H1 (cell line): ENCODE data around the gene AREG. TPM values are rescaled to one million over a fixed set of nuclear protein-coding genes. Genes with fewer than 3 reads are reported as not detected.

Experiments used
- CTCF ChIA-PET: fragments of 300-600 bp; sonication (Branson Sonifier 250); formaldehyde crosslinking; loops from one replicate; lab custom pipeline; 2021; ENCODE audit not compliant: partially characterized antibody; lab: Charles Lee
- POLR2A ChIA-PET: fragments of 300-600 bp; sonication (Branson Sonifier 250); formaldehyde crosslinking; loops from one replicate; lab custom pipeline; 2021; ENCODE audit warnings: inconsistent platforms; ENCODE audit not compliant: partially characterized antibody; lab: Charles Lee
- DNase-seq, 2 experiments: peaks; one replicate each; pipeline versions ENCODE4 v3.0.0 to v3.0.0-alpha.2; 2010 to 2022; ENCODE audit warnings: low spot score in 2 of 2, low read depth in 1 of 2, mixed read lengths in 1 of 2
- FAIRE-seq: peaks from 2 replicates; lab custom pipeline; 2011; peaks lifted over from hg19 to GRCh38; lab: Jason Lieb, UNC
- H2AFZ ChIP-seq: 2 replicates; pipeline ENCODE4 v1.8.1; 2012; ENCODE audit warnings: low read length, inconsistent platforms
- H2AK5ac ChIP-seq: 2 replicates; pipeline ENCODE4 v1.6.1; 2013; ENCODE audit warnings: low read depth, low read length
- H2BK120ac ChIP-seq: replicated peaks from 2 replicates; pipeline ENCODE3; 2013; ENCODE audit warnings: low read depth, low read length, inconsistent platforms
- H2BK12ac ChIP-seq: 2 replicates; pipeline ENCODE4 v1.6.1; 2013; ENCODE audit warnings: low read depth, low read length
- H2BK15ac ChIP-seq: 2 replicates; pipeline ENCODE4 v1.6.1; 2013; ENCODE audit warnings: low read length
- H2BK20ac ChIP-seq: 2 replicates; pipeline ENCODE4 v1.6.1; 2013; ENCODE audit warnings: low read length
- H2BK5ac ChIP-seq: 2 replicates; pipeline ENCODE4 v1.6.1; 2013; ENCODE audit warnings: low read depth, low read length
- H3K14ac ChIP-seq: 2 replicates; pipeline ENCODE4 v1.6.1; 2013; ENCODE audit warnings: inconsistent platforms; ENCODE audit not compliant: insufficient read length
- H3K18ac ChIP-seq: 2 replicates; pipeline ENCODE4 v1.6.1; 2013; ENCODE audit warnings: low read length; ENCODE audit errors: extremely low read depth
- H3K23ac ChIP-seq: 2 replicates; pipeline ENCODE4 v1.6.1; 2013; ENCODE audit warnings: inconsistent platforms; ENCODE audit not compliant: insufficient read length
- H3K23me2 ChIP-seq: 2 replicates; pipeline ENCODE4 v1.6.1; 2013; ENCODE audit warnings: low read depth, low read length
- H3K27ac ChIP-seq: 2 replicates; pipeline ENCODE4 v1.6.1; 2011; ENCODE audit warnings: low read depth, low read length, inconsistent platforms
- H3K27me3 ChIP-seq, 4 experiments: replicated peaks in 1 of 4; 1 replicate in 1 of 4; 2 replicates in 3 of 4; pipeline versions ENCODE4 v1.6.1 to v1.8.1; 2011 to 2013; ENCODE audit warnings: low read length in 3 of 4, mild to moderate bottlenecking in 3 of 4, inconsistent platforms in 2 of 4, mixed read lengths in 2 of 4, moderate library complexity in 1 of 4; ENCODE audit not compliant: control insufficient read depth in 3 of 4, insufficient read depth in 3 of 4; ENCODE audit errors: extremely low read depth in 1 of 4
- H3K36me3 ChIP-seq, 4 experiments: 2 replicates each; pipeline versions ENCODE4 v1.6.1 to v1.8.1; 2011 to 2013; ENCODE audit warnings: mild to moderate bottlenecking in 4 of 4, low read length in 3 of 4, moderate library complexity in 2 of 4, control low read depth in 1 of 4, inconsistent platforms in 1 of 4; ENCODE audit not compliant: insufficient read depth in 4 of 4, control insufficient read depth in 2 of 4
- H3K4ac ChIP-seq: replicated peaks from 2 replicates; pipeline ENCODE3; 2013; ENCODE audit warnings: low read length, low read depth, mixed read lengths, inconsistent platforms; ENCODE audit not compliant: insufficient read length
- H3K4me1 ChIP-seq, 4 experiments: replicated peaks in 1 of 4; 1 replicate in 1 of 4; 2 replicates in 3 of 4; pipeline versions ENCODE4 v1.6.1 to v1.8.1; 2011 to 2013; ENCODE audit warnings: low read length in 3 of 4, inconsistent platforms in 2 of 4, mixed read lengths in 1 of 4; ENCODE audit not compliant: insufficient read depth in 4 of 4, control insufficient read depth in 3 of 4
- H3K4me2 ChIP-seq, 2 experiments: 2 replicates each; pipeline versions ENCODE4 v1.6.1 to v1.8.1; 2011 to 2013; ENCODE audit warnings: low read depth in 2 of 2, low read length in 2 of 2, control low read depth in 1 of 2, inconsistent platforms in 1 of 2, mild to moderate bottlenecking in 1 of 2; ENCODE audit not compliant: insufficient read depth in 1 of 2
- H3K4me3 ChIP-seq, 4 experiments: fragments of 200-600, 300-600 bp in 1 of 4; sonication (generic), shearing (Covaris generic), sonication (Bioruptor Twin) in 1 of 4; 2 replicates each; pipeline versions ENCODE4 v1.5.1 to v1.8.1; 2011 to 2016; ENCODE audit warnings: low read length in 4 of 4, low read depth in 3 of 4, control low read depth in 2 of 4, inconsistent platforms in 2 of 4, mild to moderate bottlenecking in 2 of 4, mixed read lengths in 1 of 4, moderate library complexity in 1 of 4; ENCODE audit not compliant: insufficient read depth in 2 of 4; ENCODE audit errors: extremely low read depth in 1 of 4
- H3K56ac ChIP-seq: replicated peaks from 2 replicates; pipeline ENCODE3; 2013; ENCODE audit warnings: low read depth, mild to moderate bottlenecking, mixed read lengths, low read length, inconsistent platforms; ENCODE audit not compliant: insufficient read length
- H3K79me1 ChIP-seq: 2 replicates; pipeline ENCODE4 v1.6.1; 2013; ENCODE audit warnings: low read depth, low read length, control low read depth
- H3K79me2 ChIP-seq, 2 experiments: 2 replicates each; pipeline versions ENCODE4 v1.6.1 to v1.8.1; 2012 to 2013; ENCODE audit warnings: low read length in 2 of 2, mild to moderate bottlenecking in 2 of 2, inconsistent platforms in 1 of 2; ENCODE audit not compliant: insufficient read depth in 2 of 2, control insufficient read depth in 1 of 2
- H3K9ac ChIP-seq, 4 experiments: replicated peaks in 1 of 4; 1 replicate in 1 of 4; 2 replicates in 3 of 4; pipeline versions ENCODE4 v1.6.1 to v1.8.1; 2011 to 2013; ENCODE audit warnings: low read depth in 3 of 4, low read length in 3 of 4, control low read depth in 2 of 4, mild to moderate bottlenecking in 2 of 4, moderate library complexity in 2 of 4, inconsistent platforms in 1 of 4; ENCODE audit errors: extremely low read depth in 1 of 4
- H3K9me3 ChIP-seq, 2 experiments: 2 replicates each; pipeline versions ENCODE4 v1.6.1 to v1.8.1; 2012 to 2013; ENCODE audit warnings: mild to moderate bottlenecking in 2 of 2, moderate library complexity in 2 of 2, control low read depth in 1 of 2, inconsistent platforms in 1 of 2, low read depth in 1 of 2, low read length in 1 of 2, mixed read lengths in 1 of 2; ENCODE audit not compliant: insufficient read depth in 2 of 2
- H4K20me1 ChIP-seq, 2 experiments: replicated peaks in 1 of 2; 2 replicates each; pipeline versions ENCODE3 to v1.8.1; 2011 to 2013; ENCODE audit warnings: inconsistent platforms in 2 of 2, low read length in 2 of 2, mild to moderate bottlenecking in 1 of 2; ENCODE audit not compliant: insufficient read depth in 2 of 2, control insufficient read depth in 1 of 2
- H4K5ac ChIP-seq: 2 replicates; pipeline ENCODE4 v1.6.1; 2013; ENCODE audit warnings: low read length, low read depth, mixed read lengths, inconsistent platforms; ENCODE audit not compliant: insufficient read length
- H4K8ac ChIP-seq: 2 replicates; pipeline ENCODE4 v1.8.0; 2013; ENCODE audit warnings: mild to moderate bottlenecking, moderate library complexity, low read length, inconsistent platforms; ENCODE audit not compliant: insufficient read depth; ENCODE audit errors: extremely low read depth
- H4K91ac ChIP-seq: replicated peaks from 2 replicates; pipeline ENCODE3; 2013; ENCODE audit warnings: low read length, mixed read lengths, inconsistent platforms; ENCODE audit not compliant: insufficient read length
- BCL11A ChIP-seq, 2 experiments: IDR thresholded peaks; one replicate each; pipeline ENCODE4 v1.6.1; 2011; ENCODE audit warnings: low read depth in 2 of 2, low read length in 2 of 2, mild to moderate bottlenecking in 2 of 2
- FOSL1 ChIP-seq: IDR thresholded peaks from 2 replicates; pipeline ENCODE4 v1.6.1; 2011; ENCODE audit warnings: mild to moderate bottlenecking, low read depth, low read length, moderate library complexity; ENCODE audit not compliant: insufficient read depth
- GABPA ChIP-seq: IDR thresholded peaks from 2 replicates; pipeline ENCODE4 v1.6.1; 2011; ENCODE audit warnings: mild to moderate bottlenecking, low read length, moderate library complexity, borderline replicate concordance; ENCODE audit not compliant: insufficient read depth
- SP2 ChIP-seq: IDR thresholded peaks from 2 replicates; pipeline ENCODE4 v1.6.1; 2012; ENCODE audit warnings: mild to moderate bottlenecking, low read length, inconsistent platforms
- TCF12 ChIP-seq: IDR thresholded peaks from 2 replicates; pipeline ENCODE4 v1.6.1; 2011; ENCODE audit warnings: low read depth, mild to moderate bottlenecking, low read length
- WGBS, 2 experiments: shearing (Covaris generic) in 1 of 2; methylation state at CpG; one replicate each; pipeline versions ENCODE4 v1.1.6 to v1.1.7; 2013 to 2015; ENCODE audit warnings: low lambda C conversion rate in 2 of 2, mixed read lengths in 2 of 2, inconsistent platforms in 1 of 2, low coverage in 1 of 2, missing lambda C conversion rate in 1 of 2; ENCODE audit not compliant: insufficient replicate concordance in 2 of 2, insufficient coverage in 1 of 2, insufficient read length in 1 of 2; ENCODE audit errors: extremely low coverage in 1 of 2, missing lambda C conversion rate in 1 of 2; 5-methylcytosine and 5-hydroxymethylcytosine counted together
- polyA plus RNA-seq, 7 experiments: library from polyadenylated mRNA; depleted of rRNA in 3 of 7; stranded (reverse) in 5 of 7; unstranded in 2 of 7; fragments of >200 nt in 5 of 7; fragments of 200-250 nt in 2 of 7; gene quantifications; 1 replicate in 5 of 7; 2 replicates in 1 of 7; 4 replicates in 1 of 7; pipeline versions ENCODE4 v1.2.1 to v1.2.3, GENCODE V29; 2011 to 2013; ENCODE audit warnings: missing spikeins in 2 of 7, mixed read lengths in 2 of 7
- total RNA-seq: library from RNA; stranded (reverse); fragmentation: NEBNext Ultra II Directional; extraction: Animal tissue kit (Norgen Biotek cat#: 25700); gene quantifications from 2 replicates; pipeline ENCODE4 v1.2.1, GENCODE V29; 2021

Gene AREG
- total and polyA plus RNA-seq, 2 of the 8 experiments (the other 6 are each of a cell fraction or from before 2014, with no cell fraction given): not detected

- TF ChIP-seq SP2 (no peak), GABPA (no peak), BCL11A (IDR thresholded peaks at IDR 0.05; ENCODE audit: low read depth in 2 of 2, low read length in 2 of 2) (no peak), FOSL1 (no peak), TCF12 (no peak)
- Histone ChIP-seq H3K36me3 (no peaks in the 10 kb centered on the region), H4K5ac (no peak overlapping the region), H4K8ac (no peak overlapping the region), H2AFZ (no peak overlapping the region), H3K14ac (no peak overlapping the region), H3K27ac (no peak overlapping the region), H2AK5ac (no peak overlapping the region), H3K4me2 (no peak overlapping the region), H3K23me2 (no peaks in the 10 kb centered on the region), H3K4me3 (no peak overlapping the region), H3K4ac (no peak overlapping the region), H2BK120ac (no peak overlapping the region), H3K9me3 (no peaks in the 10 kb centered on the region), H2BK20ac (no peak overlapping the region), H3K18ac (no peak overlapping the region), H3K4me1 (peaks cover 0 to 2% (median 0%) of the 10 kb centered on the region in 4 experiments; a peak in 1 of 7 replicates), H3K56ac (no peak overlapping the region), H3K27me3 (no peaks in the 10 kb centered on the region), H2BK15ac (no peak overlapping the region), H4K91ac (no peak overlapping the region), H2BK12ac (no peak overlapping the region), H3K79me2 (no peaks in the 10 kb centered on the region), H3K9ac (no peak overlapping the region), H3K79me1 (no peaks in the 10 kb centered on the region), H2BK5ac (no peak overlapping the region), H4K20me1 (no peaks in the 10 kb centered on the region), H3K23ac (no peak overlapping the region)
- POLR2A ChIA-PET: no interaction called here
- CTCF ChIA-PET: interaction anchor here (1.1 kb wide), 1 partner anchor 11 kb away, joined by 3 read pairs; the partner anchor contains the start of gene AREG
- FAIRE-seq (no peak), DNase-seq (no peak)
- WGBS, 2 experiments: 97% methylated on average over 4 of the region's 4 CpGs; no CpG with 5 or more reads in 1 of the 2 experiments
Observed at GRCh38 chr4:74455361-74456055, 10.6 kb downstream of the AREG start.
